ENCODE results near the gene RARB.

DNA sequence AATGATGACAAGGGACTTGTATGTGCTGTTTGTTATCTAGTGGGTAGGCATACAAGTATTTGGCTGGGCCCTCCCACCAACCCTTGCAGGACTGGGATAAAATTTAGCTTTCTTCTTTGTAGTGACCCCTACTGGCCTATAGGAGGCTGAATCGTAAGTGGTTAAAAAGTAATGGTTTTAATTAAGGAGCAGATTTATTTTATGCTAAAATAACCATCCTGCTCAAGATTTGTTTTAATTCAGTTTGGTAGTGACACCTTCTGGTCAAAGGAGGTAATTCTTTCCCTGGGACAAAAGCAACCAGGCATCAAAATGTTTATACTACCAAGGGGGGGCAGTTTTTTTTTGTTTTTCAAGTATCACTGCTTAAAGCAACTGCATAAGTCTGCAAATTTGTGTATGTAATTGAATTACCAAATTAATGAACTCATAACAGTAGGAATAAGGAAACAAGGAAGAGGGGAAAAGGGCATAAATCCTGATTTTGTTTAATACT lies 166.0 kb downstream of the RARB start:
- TF ChIP-seq ZFP3 (CRISPR knock-in tag; IDR thresholded peaks at IDR 0.05): no peak
- TF ChIP-seq ZC3H10 (CRISPR knock-in tag; IDR thresholded peaks at IDR 0.05): no peak
- TF ChIP-seq PPARA (CRISPR knock-in tag; IDR thresholded peaks at IDR 0.05; ENCODE audit: borderline replicate concordance): no peak
- no peak for TF ChIP-seq ZFP30 (CRISPR knock-in tag; IDR thresholded peaks at IDR 0.05)
- no peak for TF ChIP-seq SNAI2 (CRISPR knock-in tag; IDR thresholded peaks at IDR 0.05)

Data from SK-N-SH treated with all-trans-retinoic acid at 6 μM for 48 hours (cell line).